ENCODE measurements around the gene ATP9B. TPM values are rescaled to one million over a fixed set of nuclear protein-coding genes. Genes with fewer than 3 reads are reported as not detected.

The ATP9B gene
- polyA plus RNA-seq, 3 donors = 7.2 to 20.3 (median 14.0) TPM

- H4K20me1 ChIP-seq (ENCODE audit: insufficient read depth, low read length) = no peaks in the 10 kb centered on the region
- no peak for DNase-seq
- no peaks in the 10 kb centered on the region for H3K9me3 ChIP-seq (replicated peaks in 1 of 2; ENCODE audit: control insufficient read depth in 1 of 2, insufficient read depth in 1 of 2, low read length in 2 of 2)
- H2AFZ ChIP-seq (ENCODE audit: insufficient read depth, low read depth, low read length, poor library complexity, severe bottlenecking) = no peak overlapping the region
- H3K27ac Mint-ChIP-seq = no peak overlapping the region
- peaks cover 31 to 52% of the 10 kb centered on the region in 2 donors for H3K36me3 Mint-ChIP-seq
- no peaks in the 10 kb centered on the region for H3K4me1 Mint-ChIP-seq
- WGBS (ENCODE audit: insufficient coverage) = 94% methylated on average over 8 of the region's 15 CpGs
- H3K4me3 Mint-ChIP-seq = no peak overlapping the region
- intact Hi-C loops (cut with micrococcal nuclease) = no loop called here
- TF ChIP-seq, protein P1, sequence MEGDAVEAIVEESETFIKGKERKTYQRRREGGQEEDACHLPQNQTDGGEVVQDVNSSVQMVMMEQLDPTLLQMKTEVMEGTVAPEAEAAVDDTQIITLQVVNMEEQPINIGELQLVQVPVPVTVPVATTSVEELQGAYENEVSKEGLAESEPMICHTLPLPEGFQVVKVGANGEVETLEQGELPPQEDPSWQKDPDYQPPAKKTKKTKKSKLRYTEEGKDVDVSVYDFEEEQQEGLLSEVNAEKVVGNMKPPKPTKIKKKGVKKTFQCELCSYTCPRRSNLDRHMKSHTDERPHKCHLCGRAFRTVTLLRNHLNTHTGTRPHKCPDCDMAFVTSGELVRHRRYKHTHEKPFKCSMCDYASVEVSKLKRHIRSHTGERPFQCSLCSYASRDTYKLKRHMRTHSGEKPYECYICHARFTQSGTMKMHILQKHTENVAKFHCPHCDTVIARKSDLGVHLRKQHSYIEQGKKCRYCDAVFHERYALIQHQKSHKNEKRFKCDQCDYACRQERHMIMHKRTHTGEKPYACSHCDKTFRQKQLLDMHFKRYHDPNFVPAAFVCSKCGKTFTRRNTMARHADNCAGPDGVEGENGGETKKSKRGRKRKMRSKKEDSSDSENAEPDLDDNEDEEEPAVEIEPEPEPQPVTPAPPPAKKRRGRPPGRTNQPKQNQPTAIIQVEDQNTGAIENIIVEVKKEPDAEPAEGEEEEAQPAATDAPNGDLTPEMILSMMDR (IDR thresholded peaks at IDR 0.05) = no peak
- H3K9me3 Mint-ChIP-seq = no peaks in the 10 kb centered on the region
- H3K4me3 ChIP-seq (replicated peaks in 1 of 3; ENCODE audit: low read depth in 2 of 3, low read length in 3 of 3) = no peak overlapping the region
- no peaks in the 10 kb centered on the region for H3K27me3 ChIP-seq (ENCODE audit: control insufficient read depth in 2 of 2, insufficient read depth in 2 of 2, low read length in 2 of 2)
- H3K4me1 ChIP-seq (ENCODE audit: control insufficient read depth in 1 of 2, insufficient read depth in 2 of 2, low read length in 2 of 2) = no peaks in the 10 kb centered on the region
- no peaks in the 10 kb centered on the region for H3K79me2 ChIP-seq (ENCODE audit: insufficient read depth, low read length)
- no peak overlapping the region for H3K4me2 ChIP-seq (replicated peaks; ENCODE audit: extremely low read depth, low read length, poor library complexity, severe bottlenecking)
- no peak overlapping the region for H3K9ac ChIP-seq (ENCODE audit: insufficient read depth, low read length, poor library complexity, severe bottlenecking)
- H3K27me3 Mint-ChIP-seq (ENCODE audit: low read depth in 3 of 3) = peaks cover 0 to 1% (median 0%) of the 10 kb centered on the region in 3 donors
- peaks cover 33 to 57% of the 10 kb centered on the region in 2 donors for H3K36me3 ChIP-seq (replicated peaks in 1 of 2; ENCODE audit: control insufficient read depth in 1 of 2, insufficient read depth in 2 of 2, low read length in 2 of 2)
- no peak overlapping the region for H3K27ac ChIP-seq (ENCODE audit: low read depth in 1 of 2, low read length in 2 of 2)
Observed at GRCh38 chr18:79302120-79302519, 232.9 kb downstream of the ATP9B start.

DNA sequence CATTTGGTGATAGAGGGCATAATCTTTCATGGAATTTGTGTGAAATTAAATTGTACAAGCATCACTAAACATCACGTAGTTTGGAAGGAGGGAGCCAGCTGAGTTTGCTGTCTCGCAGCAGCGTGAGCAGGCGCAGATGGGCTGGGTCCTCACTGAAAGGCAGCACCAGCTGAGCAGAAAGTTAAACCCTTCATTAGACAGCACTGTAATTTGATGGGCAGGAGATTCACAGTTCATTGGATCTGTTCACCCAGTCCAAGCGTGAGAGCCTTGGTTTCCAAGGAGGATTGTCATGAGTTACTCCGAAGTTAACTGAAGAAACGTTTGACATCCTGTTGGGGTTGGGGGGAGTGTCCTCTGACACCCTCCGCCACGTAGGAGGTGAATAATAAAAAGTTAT is 236.7 kb downstream of the ATP9B start:
- H3K27ac ChIP-seq (ENCODE audit: low read depth in 1 of 2, low read length in 2 of 2) = no peak overlapping the region
- peaks cover 32 to 59% of the 10 kb centered on the region in 2 donors for H3K36me3 ChIP-seq (replicated peaks in 1 of 2; ENCODE audit: control insufficient read depth in 1 of 2, insufficient read depth in 2 of 2, low read length in 2 of 2)
- Mint-ChIP-seq H3K27ac (no peak overlapping the region), H3K36me3 (peaks cover 35 to 50% of the 10 kb centered on the region in 2 donors), H3K4me1 (no peaks in the 10 kb centered on the region), H3K4me3 (no peak overlapping the region), H3K9me3 (peaks cover 0 to 2% (median 0%) of the 10 kb centered on the region in 7 donors), H3K27me3 (ENCODE audit: low read depth in 3 of 3) (peaks cover 0 to 2% (median 0%) of the 10 kb centered on the region in 3 donors)
- no peak overlapping the region for H2AFZ ChIP-seq (ENCODE audit: insufficient read depth, low read depth, low read length, poor library complexity, severe bottlenecking)
- TF ChIP-seq, protein P1 (IDR thresholded peaks at IDR 0.05) = no peak
- H3K4me1 ChIP-seq (ENCODE audit: control insufficient read depth in 1 of 2, insufficient read depth in 2 of 2, low read length in 2 of 2) = no peaks in the 10 kb centered on the region
- no peak overlapping the region for H3K4me3 ChIP-seq (replicated peaks in 1 of 3; ENCODE audit: low read depth in 2 of 3, low read length in 3 of 3)
- no peaks in the 10 kb centered on the region for H3K79me2 ChIP-seq (ENCODE audit: insufficient read depth, low read length)
- intact Hi-C loops (cut with micrococcal nuclease) = no loop called here
- H3K4me2 ChIP-seq (replicated peaks; ENCODE audit: extremely low read depth, low read length, poor library complexity, severe bottlenecking) = no peak overlapping the region
- DNase-seq = no peak
- no peak overlapping the region for H3K9ac ChIP-seq (ENCODE audit: insufficient read depth, low read length, poor library complexity, severe bottlenecking)
- no peaks in the 10 kb centered on the region for H3K9me3 ChIP-seq (replicated peaks in 1 of 2; ENCODE audit: control insufficient read depth in 1 of 2, insufficient read depth in 1 of 2, low read length in 2 of 2)
- no peaks in the 10 kb centered on the region for H3K27me3 ChIP-seq (ENCODE audit: control insufficient read depth in 2 of 2, insufficient read depth in 2 of 2, low read length in 2 of 2)
- H4K20me1 ChIP-seq (ENCODE audit: insufficient read depth, low read length) = no peaks in the 10 kb centered on the region
- WGBS (ENCODE audit: insufficient coverage) = 96% methylated on average over 9 of the region's 9 CpGs

Data from CD14-positive monocyte (primary cell).